T-cell (primary cell): Measurements from ENCODE around the gene IFT43. TPM values are rescaled to one million over a fixed set of nuclear protein-coding genes. Genes with fewer than 3 reads are reported as not detected.

Experiments used
- ATAC-seq, 4 experiments: fragments of 200-7000 bp in 3 of 4; fragments of 150-1000 bp in 1 of 4; cut with Tn5 transposase; replicated peaks in 1 of 4; 1 replicate in 3 of 4; 2 replicates in 1 of 4; pipeline ENCODE4 v1.10.0; 2021; ENCODE audit warnings: moderate library complexity in 3 of 4, mild to moderate bottlenecking in 2 of 4, moderate number of reproducible peaks in 1 of 4
- CTCF ChIA-PET, 2 donors: fragments of 300-600 bp; sonication (Branson Sonifier 250); formaldehyde crosslinking; loops; one replicate each; lab custom pipeline; 2022; ENCODE audit warnings: antibody characterized with exemption in 2 of 2; lab: Charles Lee
- POLR2A ChIA-PET, 2 donors: fragments of 300-600 bp; sonication (Branson Sonifier 250); formaldehyde crosslinking; loops; one replicate each; lab custom pipeline; 2022; ENCODE audit warnings: antibody characterized with exemption in 2 of 2; lab: Charles Lee
- DNase-seq, 35 experiments: peaks; one replicate each; pipeline versions ENCODE4 v3.0.0 to v3.0.0-alpha.2; 2013 to 2023
- H3K27ac ChIP-seq: one replicate; pipeline ENCODE4 v1.5.1; 2013; ENCODE audit warnings: low read length
- H3K27me3 ChIP-seq, 2 experiments: replicated peaks in 1 of 2; 1 replicate in 1 of 2; 2 replicates in 1 of 2; pipeline versions ENCODE4 v1.6.1 to v1.7.0; 2013; ENCODE audit warnings: low read length in 1 of 2, mixed read lengths in 1 of 2; ENCODE audit not compliant: control insufficient read depth in 2 of 2, insufficient read depth in 2 of 2; ENCODE audit errors: extremely low read depth in 1 of 2
- H3K36me3 ChIP-seq, 2 donors: 1 replicate in 1 of 2; 2 replicates in 1 of 2; pipeline versions ENCODE4 v1.6.1 to v1.7.0; 2013; ENCODE audit warnings: low read length in 1 of 2; ENCODE audit not compliant: control insufficient read depth in 2 of 2, insufficient read depth in 1 of 2; ENCODE audit errors: extremely low read depth in 1 of 2
- H3K4me1 ChIP-seq, 2 experiments: 1 replicate in 1 of 2; 2 replicates in 1 of 2; pipeline versions ENCODE4 v1.6.1 to v1.7.0; 2013; ENCODE audit warnings: low read length in 2 of 2, mixed read lengths in 1 of 2; ENCODE audit not compliant: insufficient read depth in 2 of 2, control insufficient read depth in 1 of 2; ENCODE audit errors: extremely low read depth in 1 of 2
- H3K4me3 ChIP-seq, 2 donors: 1 replicate in 1 of 2; 2 replicates in 1 of 2; pipeline versions ENCODE4 v1.5.1 to v1.7.0; 2013; ENCODE audit warnings: mild to moderate bottlenecking in 2 of 2, low read length in 1 of 2, moderate library complexity in 1 of 2; ENCODE audit not compliant: control insufficient read depth in 1 of 2; ENCODE audit errors: extremely low read depth in 1 of 2
- H3K9me3 ChIP-seq: 2 replicates; pipeline ENCODE4 v1.7.0; 2013
- H3K27ac Mint-ChIP-seq, 2 donors: one replicate each; pipeline ENCODE4 v1.8.0; 2020 to 2021; ENCODE audit warnings: mild to moderate bottlenecking in 2 of 2, mixed read lengths in 2 of 2
- H3K27me3 Mint-ChIP-seq, 2 donors: one replicate each; pipeline ENCODE4 v1.8.0; 2021 to 2022; ENCODE audit warnings: mixed read lengths in 2 of 2
- H3K36me3 Mint-ChIP-seq: one replicate; pipeline ENCODE4 v1.8.0; 2021; ENCODE audit warnings: mixed read lengths
- H3K4me1 Mint-ChIP-seq, 3 donors: one replicate each; pipeline ENCODE4 v1.8.0; 2020 to 2022; ENCODE audit warnings: mixed read lengths in 3 of 3, mild to moderate bottlenecking in 1 of 3
- H3K4me3 Mint-ChIP-seq, 3 donors: one replicate each; pipeline ENCODE4 v1.8.0; 2020 to 2022; ENCODE audit warnings: mild to moderate bottlenecking in 3 of 3, mixed read lengths in 3 of 3, moderate library complexity in 3 of 3
- H3K9me3 Mint-ChIP-seq, 3 donors: one replicate each; pipeline ENCODE4 v1.8.0; 2020 to 2022; ENCODE audit warnings: mixed read lengths in 3 of 3
- WGBS: methylation state at CpG from one replicate; pipeline ENCODE4 v1.1.5; 2013; ENCODE audit warnings: missing lambda C conversion rate; ENCODE audit not compliant: insufficient coverage; 5-methylcytosine and 5-hydroxymethylcytosine counted together
- total RNA-seq, 35 experiments: library from RNA in 6 of 35; stranded (reverse) in 6 of 35; fragments of 120-200 nt in 1 of 35; gene quantifications; one replicate each; pipeline versions ENCODE4 v1.2.1 to v1.2.4 and lab custom pipeline; 2013 to 2026

Gene IFT43
- total RNA-seq, 5 donors from 2014 or later (not counting 1 experiment from before 2014, with no cell fraction given), result 10.0 to 13.5 (median 11.9) TPM

DNA sequence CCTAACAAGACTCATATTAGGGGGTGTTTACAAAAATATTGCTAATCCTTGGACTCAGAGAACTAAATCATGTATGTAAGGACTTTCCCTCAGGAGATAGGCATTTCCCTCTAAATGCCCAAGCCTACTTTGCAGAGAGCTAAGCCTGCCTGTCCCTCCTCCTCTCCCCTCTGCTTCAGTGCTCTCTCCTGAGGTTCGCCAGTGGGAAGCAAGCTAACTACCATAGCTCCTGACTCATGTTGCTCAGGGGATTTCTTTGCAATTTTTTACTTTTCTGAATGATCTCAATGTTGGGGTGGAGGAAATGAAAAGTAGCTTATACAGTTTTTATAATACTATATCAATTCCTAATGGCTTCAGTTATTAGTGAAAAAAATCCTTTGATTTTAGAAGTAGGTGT lies 29.6 kb downstream of the IFT43 start:
- no CpG with 5 or more reads among the region's 1 CpG for WGBS
- Histone ChIP-seq H3K4me3 (no peak overlapping the region), H3K27ac (no peak overlapping the region), H3K27me3 (no peaks in the 10 kb centered on the region), H3K9me3 (peaks cover 2% of the 10 kb centered on the region), H3K36me3 (peaks cover 4 to 5% of the 10 kb centered on the region in 2 donors), H3K4me1 (no peaks in the 10 kb centered on the region)
- no peak for ATAC-seq
- H3K4me3 Mint-ChIP-seq, result no peak overlapping the region
- CTCF ChIA-PET, result interaction anchor here (0.6 kb wide), 2 partner anchors 23 to 338 kb away, joined by 3 to 4 read pairs; no protein-coding TSS in a partner anchor
- no peak overlapping the region for H3K27ac Mint-ChIP-seq
- POLR2A ChIA-PET, result no interaction called here
- H3K4me1 Mint-ChIP-seq, result no peaks in the 10 kb centered on the region
- no peak for DNase-seq
- no peaks in the 10 kb centered on the region for H3K27me3 Mint-ChIP-seq
- peaks cover 87% of the 10 kb centered on the region for H3K36me3 Mint-ChIP-seq
- peaks cover 19 to 32% (median 22%) of the 10 kb centered on the region in 3 donors for H3K9me3 Mint-ChIP-seq

GRCh38 chr14:76015668-76016067 lies 30.1 kb downstream of the IFT43 start:
- Mint-ChIP-seq H3K4me1 (no peaks in the 10 kb centered on the region), H3K27me3 (no peaks in the 10 kb centered on the region), H3K4me3 (no peak overlapping the region), H3K27ac (no peak overlapping the region), H3K36me3 (peaks cover 91% of the 10 kb centered on the region), H3K9me3 (peaks cover 19 to 35% (median 24%) of the 10 kb centered on the region in 3 donors)
- Histone ChIP-seq H3K36me3 (peaks cover 3 to 5% of the 10 kb centered on the region in 2 donors), H3K27ac (no peak overlapping the region), H3K27me3 (no peaks in the 10 kb centered on the region), H3K4me1 (no peaks in the 10 kb centered on the region), H3K9me3 (peaks cover 2% of the 10 kb centered on the region), H3K4me3 (no peak overlapping the region)
- ATAC-seq, result no peak
- CTCF ChIA-PET, result interaction anchor here (0.6 kb wide), 2 partner anchors 22 to 338 kb away, joined by 3 to 4 read pairs; no protein-coding TSS in a partner anchor
- POLR2A ChIA-PET, result interaction anchor here in 1 of 2 donors (0.5 kb wide), 1 partner anchor 73 kb away, joined by 3 read pairs; no protein-coding TSS in a partner anchor
- WGBS, result 89% methylated on average over 1 of the region's 1 CpG
- no peak for DNase-seq

DNA sequence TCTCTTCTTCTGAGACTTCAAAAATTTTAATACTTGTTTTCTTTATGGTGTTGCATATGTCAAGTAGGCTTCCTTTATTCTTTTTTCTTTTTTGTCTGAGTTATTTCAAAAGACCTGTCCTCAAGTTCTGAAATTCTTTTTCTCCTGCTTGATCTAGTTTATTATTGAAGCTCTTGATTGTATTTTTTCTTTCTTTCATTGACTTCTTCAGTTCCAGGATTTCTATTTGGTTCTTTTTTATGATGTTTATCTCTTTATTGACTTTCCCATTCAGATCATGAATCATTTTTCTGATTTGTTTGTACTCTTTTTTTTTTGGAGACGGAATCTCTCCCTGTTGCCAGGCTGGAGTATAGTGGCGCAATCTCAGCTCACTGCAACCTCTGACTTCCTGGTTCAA lies 34.1 kb downstream of the IFT43 start:
- no peak overlapping the region for H3K4me3 Mint-ChIP-seq
- no peak for DNase-seq
- H3K36me3 ChIP-seq, result no peaks in the 10 kb centered on the region
- no peaks in the 10 kb centered on the region for H3K4me1 ChIP-seq
- H3K27ac Mint-ChIP-seq, result no peak overlapping the region
- H3K9me3 ChIP-seq, result peaks cover 2% of the 10 kb centered on the region
- no peaks in the 10 kb centered on the region for H3K4me1 Mint-ChIP-seq
- no CpG with 5 or more reads among the region's 2 CpGs for WGBS
- H3K27me3 Mint-ChIP-seq, result no peaks in the 10 kb centered on the region
- H3K9me3 Mint-ChIP-seq, result peaks cover 19 to 35% (median 24%) of the 10 kb centered on the region in 3 donors
- H3K27me3 ChIP-seq, result no peaks in the 10 kb centered on the region
- H3K36me3 Mint-ChIP-seq, result peaks cover 83% of the 10 kb centered on the region
- no peak overlapping the region for H3K27ac ChIP-seq
- H3K4me3 ChIP-seq, result no peak overlapping the region
- POLR2A ChIA-PET, result no interaction called here
- CTCF ChIA-PET, result interaction anchor here in 1 of 2 donors (0.6 kb wide), 1 partner anchor 692 kb away, joined by 3 read pairs; no protein-coding TSS in a partner anchor
- ATAC-seq, result no peak

DNA sequence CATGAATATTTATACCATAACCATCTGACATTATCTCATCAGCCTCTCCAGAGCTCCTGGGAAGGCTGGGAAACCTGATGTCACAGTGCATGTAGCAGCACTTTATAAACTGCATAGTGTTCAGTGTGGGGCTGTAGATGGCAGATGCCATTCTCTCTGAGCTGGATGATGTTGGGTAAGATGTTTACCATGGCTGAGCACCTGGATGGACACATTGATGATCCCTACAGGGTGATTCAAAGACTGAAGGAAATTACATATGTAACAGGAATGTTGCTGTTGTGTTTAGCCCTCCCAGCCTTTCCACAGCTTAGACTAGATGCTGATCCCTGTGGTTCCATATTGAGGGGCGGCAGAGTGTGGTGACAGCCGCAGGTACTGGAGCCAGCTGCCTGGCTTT lies 37.4 kb downstream of the IFT43 start:
- H3K36me3 ChIP-seq, result no peaks in the 10 kb centered on the region
- ATAC-seq (no peak), DNase-seq (no peak)
- CTCF ChIA-PET, result no interaction called here
- no CpG with 5 or more reads among the region's 2 CpGs for WGBS
- Mint-ChIP-seq H3K9me3 (peaks cover 13 to 25% (median 14%) of the 10 kb centered on the region in 3 donors), H3K36me3 (peaks cover 70% of the 10 kb centered on the region), H3K27me3 (no peaks in the 10 kb centered on the region), H3K4me3 (no peak overlapping the region), H3K27ac (no peak overlapping the region), H3K4me1 (no peaks in the 10 kb centered on the region)
- no peaks in the 10 kb centered on the region for H3K27me3 ChIP-seq
- no peak overlapping the region for H3K4me3 ChIP-seq
- no peaks in the 10 kb centered on the region for H3K4me1 ChIP-seq
- no peak overlapping the region for H3K27ac ChIP-seq
- POLR2A ChIA-PET, result no interaction called here
- H3K9me3 ChIP-seq, result peaks cover 2% of the 10 kb centered on the region

GRCh38 chr14:76023757-76024156 lies 38.2 kb downstream of the IFT43 start:
- POLR2A ChIA-PET, result no interaction called here
- Mint-ChIP-seq H3K4me3 (no peak overlapping the region), H3K9me3 (peaks cover 10 to 17% (median 10%) of the 10 kb centered on the region in 3 donors), H3K27ac (no peak overlapping the region), H3K27me3 (no peaks in the 10 kb centered on the region), H3K36me3 (peaks cover 68% of the 10 kb centered on the region), H3K4me1 (no peaks in the 10 kb centered on the region)
- WGBS, result no CpG with 5 or more reads among the region's 1 CpG
- no peaks in the 10 kb centered on the region for H3K27me3 ChIP-seq
- peaks cover 2% of the 10 kb centered on the region for H3K9me3 ChIP-seq
- no peak overlapping the region for H3K27ac ChIP-seq
- CTCF ChIA-PET, result no interaction called here
- no peak for DNase-seq
- H3K36me3 ChIP-seq, result no peaks in the 10 kb centered on the region
- no peak for ATAC-seq
- H3K4me3 ChIP-seq, result no peak overlapping the region
- no peaks in the 10 kb centered on the region for H3K4me1 ChIP-seq

DNA sequence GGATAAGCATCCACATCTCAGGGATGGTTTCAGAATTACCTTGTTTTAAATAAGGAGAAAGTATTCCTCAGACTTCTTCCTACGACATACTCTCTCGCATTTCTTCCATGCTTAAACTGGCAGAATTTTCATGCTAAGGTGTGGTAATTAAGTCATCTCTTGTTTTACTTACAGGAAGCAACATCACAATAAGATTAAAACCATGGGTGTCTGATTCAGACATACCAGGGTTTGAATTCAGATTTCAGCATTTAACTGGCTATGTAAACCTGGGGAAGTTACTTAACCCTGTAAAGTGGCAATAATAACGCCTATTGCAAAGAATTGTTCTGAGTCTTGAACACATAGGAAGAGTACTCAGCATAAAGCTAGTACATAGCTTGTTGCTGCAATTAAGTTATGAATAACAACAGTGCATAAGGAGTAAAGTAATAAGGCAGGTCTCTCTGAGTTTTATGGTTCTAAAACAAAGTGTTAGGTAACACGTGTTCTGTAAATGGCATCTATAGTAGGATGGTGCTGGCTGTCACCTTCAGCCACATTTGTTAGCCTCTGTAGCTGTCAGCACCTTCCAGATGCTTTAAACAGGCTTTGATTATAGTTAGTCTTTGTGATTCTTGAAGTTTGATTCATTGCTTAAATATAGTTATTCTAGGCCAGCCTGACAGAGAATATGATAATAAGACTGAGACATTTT lies 38.8 kb downstream of the IFT43 start:
- H3K4me3 ChIP-seq, result no peak overlapping the region
- Mint-ChIP-seq H3K4me1 (no peaks in the 10 kb centered on the region), H3K27ac (no peak overlapping the region), H3K4me3 (no peak overlapping the region), H3K27me3 (no peaks in the 10 kb centered on the region), H3K36me3 (peaks cover 67% of the 10 kb centered on the region), H3K9me3 (peaks cover 5 to 11% (median 9%) of the 10 kb centered on the region in 3 donors)
- POLR2A ChIA-PET, result no interaction called here
- no peaks in the 10 kb centered on the region for H3K4me1 ChIP-seq
- DNase-seq, result no peak
- H3K27ac ChIP-seq, result no peak overlapping the region
- 91% methylated on average over 2 of the region's 4 CpGs for WGBS
- H3K36me3 ChIP-seq, result no peaks in the 10 kb centered on the region
- CTCF ChIA-PET, result no interaction called here
- H3K9me3 ChIP-seq, result peaks cover under 1% of the 10 kb centered on the region
- ATAC-seq, result no peak
- no peaks in the 10 kb centered on the region for H3K27me3 ChIP-seq
